Measurements from ENCODE around the gene PHF21A. TPM values are rescaled to one million over a fixed set of nuclear protein-coding genes. Genes with fewer than 3 reads are reported as not detected.

The PHF21A gene
- total RNA-seq, 2 experiments from 2014 or later: 37.8 to 38.4 TPM

GRCh38 chr11:45947885-45948284 is 173.4 kb downstream of the PHF21A start:
- Mint-ChIP-seq H3K27me3 (no peaks in the 10 kb centered on the region), H3K36me3 (ENCODE audit: low read depth) (peaks cover 22% of the 10 kb centered on the region), H3K4me1 (no peaks in the 10 kb centered on the region), H3K27ac (no peak overlapping the region), H3K9me3 (no peaks in the 10 kb centered on the region), H3K4me3 (no peak overlapping the region)
- ChIA-PET POLR2A (no interaction called here), CTCF (interaction anchor here (1.6 kb wide), 1 partner anchor 12 kb away, joined by 5 read pairs; no protein-coding TSS in a partner anchor)
- no peak for DNase-seq

GRCh38 chr11:45945397-45945999 is 175.8 kb downstream of the PHF21A start:
- Mint-ChIP-seq H3K4me3 (no peak overlapping the region), H3K9me3 (no peaks in the 10 kb centered on the region), H3K36me3 (ENCODE audit: low read depth) (peaks cover 18% of the 10 kb centered on the region), H3K27ac (no peak overlapping the region), H3K27me3 (no peaks in the 10 kb centered on the region), H3K4me1 (no peaks in the 10 kb centered on the region)
- ChIA-PET POLR2A (no interaction called here), CTCF (no interaction called here)
- DNase-seq: no peak

- Mint-ChIP-seq H3K4me1 (no peaks in the 10 kb centered on the region), H3K9me3 (no peaks in the 10 kb centered on the region), H3K36me3 (ENCODE audit: low read depth) (peaks cover 12% of the 10 kb centered on the region), H3K4me3 (no peak overlapping the region), H3K27me3 (no peaks in the 10 kb centered on the region), H3K27ac (no peak overlapping the region)
- DNase-seq: no peak
- POLR2A ChIA-PET: no interaction called here
- CTCF ChIA-PET: interaction anchor here (1.2 to 1.9 kb wide), 3 partner anchors 10 to 23 kb away, joined by 3 to 5 read pairs (median 4); no protein-coding TSS in a partner anchor
Observed at GRCh38 chr11:45942381-45942780, 178.9 kb downstream of the PHF21A start.

GRCh38 chr11:45941285-45941684 is 180.0 kb downstream of the PHF21A start:
- Mint-ChIP-seq H3K27ac (no peak overlapping the region), H3K27me3 (no peaks in the 10 kb centered on the region), H3K36me3 (ENCODE audit: low read depth) (peaks cover 12% of the 10 kb centered on the region), H3K4me1 (no peaks in the 10 kb centered on the region), H3K9me3 (no peaks in the 10 kb centered on the region), H3K4me3 (no peak overlapping the region)
- CTCF ChIA-PET: interaction anchor here (1.7 to 1.9 kb wide), 2 partner anchors 11 to 13 kb away, joined by 4 to 5 read pairs; no protein-coding TSS in a partner anchor
- DNase-seq: no peak
- POLR2A ChIA-PET: no interaction called here

GRCh38 chr11:45939836-45940235 is 181.4 kb downstream of the PHF21A start:
- POLR2A ChIA-PET: no interaction called here
- no peaks in the 10 kb centered on the region for H3K27me3 Mint-ChIP-seq
- CTCF ChIA-PET: interaction anchor here (0.9 to 1.0 kb wide), 2 partner anchors 10 to 27 kb away, joined by 3 read pairs; no protein-coding TSS in a partner anchor
- H3K4me3 Mint-ChIP-seq: no peak overlapping the region
- H3K9me3 Mint-ChIP-seq: no peaks in the 10 kb centered on the region
- no peak for DNase-seq
- peaks cover 1% of the 10 kb centered on the region for H3K36me3 Mint-ChIP-seq (ENCODE audit: low read depth)
- no peaks in the 10 kb centered on the region for H3K4me1 Mint-ChIP-seq
- H3K27ac Mint-ChIP-seq: no peak overlapping the region

GRCh38 chr11:45937916-45938315 is 183.3 kb downstream of the PHF21A start:
- Mint-ChIP-seq H3K9me3 (no peaks in the 10 kb centered on the region), H3K27me3 (no peaks in the 10 kb centered on the region), H3K36me3 (ENCODE audit: low read depth) (peaks cover 3% of the 10 kb centered on the region), H3K27ac (no peak overlapping the region), H3K4me3 (no peak overlapping the region), H3K4me1 (no peaks in the 10 kb centered on the region)
- CTCF ChIA-PET: interaction anchor here (1.2 kb wide), 1 partner anchor 27 kb away, joined by 4 read pairs; no protein-coding TSS in a partner anchor
- DNase-seq: no peak
- POLR2A ChIA-PET: interaction anchor here (0.7 kb wide), 1 partner anchor 50 kb away, joined by 3 read pairs; no protein-coding TSS in a partner anchor

- no peaks in the 10 kb centered on the region for H3K9me3 Mint-ChIP-seq
- no peak overlapping the region for H3K27ac Mint-ChIP-seq
- peaks cover 6% of the 10 kb centered on the region for H3K36me3 Mint-ChIP-seq (ENCODE audit: low read depth)
- DNase-seq: no peak
- CTCF ChIA-PET: interaction anchor here (1.2 to 1.7 kb wide), 2 partner anchors 13 to 28 kb away, joined by 4 read pairs; no protein-coding TSS in a partner anchor
- POLR2A ChIA-PET: no interaction called here
- H3K27me3 Mint-ChIP-seq: no peaks in the 10 kb centered on the region
- peaks cover under 1% of the 10 kb centered on the region for H3K4me1 Mint-ChIP-seq
- H3K4me3 Mint-ChIP-seq: no peak overlapping the region
Observed at GRCh38 chr11:45936511-45937054, 184.7 kb downstream of the PHF21A start.

- DNase-seq: no peak
- Mint-ChIP-seq H3K27me3 (no peaks in the 10 kb centered on the region), H3K9me3 (no peaks in the 10 kb centered on the region), H3K4me1 (peaks cover 11% of the 10 kb centered on the region), H3K36me3 (ENCODE audit: low read depth) (peaks cover 6% of the 10 kb centered on the region), H3K4me3 (no peak overlapping the region), H3K27ac (no peak overlapping the region)
- POLR2A ChIA-PET: no interaction called here
- CTCF ChIA-PET: interaction anchor here (1.7 kb wide), 1 partner anchor 14 kb away, joined by 4 read pairs; no protein-coding TSS in a partner anchor
Observed at GRCh38 chr11:45935349-45936064, 185.7 kb downstream of the PHF21A start.

- Mint-ChIP-seq H3K4me1 (peaks cover 19% of the 10 kb centered on the region), H3K36me3 (ENCODE audit: low read depth) (peaks cover 6% of the 10 kb centered on the region), H3K27ac (no peak overlapping the region), H3K9me3 (no peaks in the 10 kb centered on the region), H3K27me3 (no peaks in the 10 kb centered on the region), H3K4me3 (no peak overlapping the region)
- ChIA-PET POLR2A (no interaction called here), CTCF (interaction anchor here (0.8 kb wide), 1 partner anchor 44 kb away, joined by 5 read pairs; no protein-coding TSS in a partner anchor)
- DNase-seq: no peak
Observed at GRCh38 chr11:45934580-45935318, 186.5 kb downstream of the PHF21A start.

GRCh38 chr11:45933846-45934579 is 187.2 kb downstream of the PHF21A start:
- CTCF ChIA-PET: interaction anchor here (0.8 kb wide), 1 partner anchor 43 kb away, joined by 5 read pairs; no protein-coding TSS in a partner anchor
- no peak overlapping the region for H3K4me3 Mint-ChIP-seq
- peaks cover 24% of the 10 kb centered on the region for H3K4me1 Mint-ChIP-seq
- H3K27me3 Mint-ChIP-seq: no peaks in the 10 kb centered on the region
- H3K36me3 Mint-ChIP-seq (ENCODE audit: low read depth): peaks cover 6% of the 10 kb centered on the region
- POLR2A ChIA-PET: no interaction called here
- no peak overlapping the region for H3K27ac Mint-ChIP-seq
- no peak for DNase-seq
- H3K9me3 Mint-ChIP-seq: no peaks in the 10 kb centered on the region

GRCh38 chr11:45933131-45933831 is 188.0 kb downstream of the PHF21A start:
- ChIA-PET POLR2A (interaction anchor here (0.6 kb wide), 1 partner anchor 1924 kb away, joined by 3 read pairs; no protein-coding TSS in a partner anchor), CTCF (interaction anchor here (1.1 to 1.6 kb wide), 2 partner anchors 12 to 17 kb away, joined by 3 read pairs; no protein-coding TSS in a partner anchor)
- no peak overlapping the region for H3K4me3 Mint-ChIP-seq
- no peak overlapping the region for H3K27ac Mint-ChIP-seq
- DNase-seq: no peak
- H3K9me3 Mint-ChIP-seq: no peaks in the 10 kb centered on the region
- H3K27me3 Mint-ChIP-seq: no peaks in the 10 kb centered on the region
- peaks cover 6% of the 10 kb centered on the region for H3K36me3 Mint-ChIP-seq (ENCODE audit: low read depth)
- H3K4me1 Mint-ChIP-seq: peaks cover 24% of the 10 kb centered on the region
